H1 (cell line): ENCODE measurements around the gene SLC7A11. TPM values are rescaled to one million over a fixed set of nuclear protein-coding genes. Genes with fewer than 3 reads are reported as not detected.

Experiments
- CTCF ChIA-PET: fragments of 300-600 bp; sonication (Branson Sonifier 250); formaldehyde crosslinking; loops from one replicate; lab custom pipeline; 2021; ENCODE audit not compliant: partially characterized antibody; lab: Charles Lee
- POLR2A ChIA-PET: fragments of 300-600 bp; sonication (Branson Sonifier 250); formaldehyde crosslinking; loops from one replicate; lab custom pipeline; 2021; ENCODE audit warnings: inconsistent platforms; ENCODE audit not compliant: partially characterized antibody; lab: Charles Lee
- DNase-seq, 2 experiments: peaks; one replicate each; pipeline versions ENCODE4 v3.0.0 to v3.0.0-alpha.2; 2010 to 2022; ENCODE audit warnings: low spot score in 2 of 2, low read depth in 1 of 2, mixed read lengths in 1 of 2
- FAIRE-seq: peaks from 2 replicates; lab custom pipeline; 2011; peaks lifted over from hg19 to GRCh38; lab: Jason Lieb, UNC
- H2AFZ ChIP-seq: 2 replicates; pipeline ENCODE4 v1.8.1; 2012; ENCODE audit warnings: low read length, inconsistent platforms
- H2AK5ac ChIP-seq: 2 replicates; pipeline ENCODE4 v1.6.1; 2013; ENCODE audit warnings: low read depth, low read length
- H2BK120ac ChIP-seq: replicated peaks from 2 replicates; pipeline ENCODE3; 2013; ENCODE audit warnings: low read depth, low read length, inconsistent platforms
- H2BK12ac ChIP-seq: 2 replicates; pipeline ENCODE4 v1.6.1; 2013; ENCODE audit warnings: low read depth, low read length
- H2BK15ac ChIP-seq: 2 replicates; pipeline ENCODE4 v1.6.1; 2013; ENCODE audit warnings: low read length
- H2BK20ac ChIP-seq: 2 replicates; pipeline ENCODE4 v1.6.1; 2013; ENCODE audit warnings: low read length
- H2BK5ac ChIP-seq: 2 replicates; pipeline ENCODE4 v1.6.1; 2013; ENCODE audit warnings: low read depth, low read length
- H3K14ac ChIP-seq: 2 replicates; pipeline ENCODE4 v1.6.1; 2013; ENCODE audit warnings: inconsistent platforms; ENCODE audit not compliant: insufficient read length
- H3K18ac ChIP-seq: 2 replicates; pipeline ENCODE4 v1.6.1; 2013; ENCODE audit warnings: low read length; ENCODE audit errors: extremely low read depth
- H3K23ac ChIP-seq: 2 replicates; pipeline ENCODE4 v1.6.1; 2013; ENCODE audit warnings: inconsistent platforms; ENCODE audit not compliant: insufficient read length
- H3K23me2 ChIP-seq: 2 replicates; pipeline ENCODE4 v1.6.1; 2013; ENCODE audit warnings: low read depth, low read length
- H3K27ac ChIP-seq: 2 replicates; pipeline ENCODE4 v1.6.1; 2011; ENCODE audit warnings: low read depth, low read length, inconsistent platforms
- H3K27me3 ChIP-seq, 4 experiments: replicated peaks in 1 of 4; 1 replicate in 1 of 4; 2 replicates in 3 of 4; pipeline versions ENCODE4 v1.6.1 to v1.8.1; 2011 to 2013; ENCODE audit warnings: low read length in 3 of 4, mild to moderate bottlenecking in 3 of 4, inconsistent platforms in 2 of 4, mixed read lengths in 2 of 4, moderate library complexity in 1 of 4; ENCODE audit not compliant: control insufficient read depth in 3 of 4, insufficient read depth in 3 of 4; ENCODE audit errors: extremely low read depth in 1 of 4
- H3K36me3 ChIP-seq, 4 experiments: 2 replicates each; pipeline versions ENCODE4 v1.6.1 to v1.8.1; 2011 to 2013; ENCODE audit warnings: mild to moderate bottlenecking in 4 of 4, low read length in 3 of 4, moderate library complexity in 2 of 4, control low read depth in 1 of 4, inconsistent platforms in 1 of 4; ENCODE audit not compliant: insufficient read depth in 4 of 4, control insufficient read depth in 2 of 4
- H3K4ac ChIP-seq: replicated peaks from 2 replicates; pipeline ENCODE3; 2013; ENCODE audit warnings: low read length, low read depth, mixed read lengths, inconsistent platforms; ENCODE audit not compliant: insufficient read length
- H3K4me1 ChIP-seq, 4 experiments: replicated peaks in 1 of 4; 1 replicate in 1 of 4; 2 replicates in 3 of 4; pipeline versions ENCODE4 v1.6.1 to v1.8.1; 2011 to 2013; ENCODE audit warnings: low read length in 3 of 4, inconsistent platforms in 2 of 4, mixed read lengths in 1 of 4; ENCODE audit not compliant: insufficient read depth in 4 of 4, control insufficient read depth in 3 of 4
- H3K4me2 ChIP-seq, 2 experiments: 2 replicates each; pipeline versions ENCODE4 v1.6.1 to v1.8.1; 2011 to 2013; ENCODE audit warnings: low read depth in 2 of 2, low read length in 2 of 2, control low read depth in 1 of 2, inconsistent platforms in 1 of 2, mild to moderate bottlenecking in 1 of 2; ENCODE audit not compliant: insufficient read depth in 1 of 2
- H3K4me3 ChIP-seq, 4 experiments: fragments of 200-600, 300-600 bp in 1 of 4; sonication (generic), shearing (Covaris generic), sonication (Bioruptor Twin) in 1 of 4; 2 replicates each; pipeline versions ENCODE4 v1.5.1 to v1.8.1; 2011 to 2016; ENCODE audit warnings: low read length in 4 of 4, low read depth in 3 of 4, control low read depth in 2 of 4, inconsistent platforms in 2 of 4, mild to moderate bottlenecking in 2 of 4, mixed read lengths in 1 of 4, moderate library complexity in 1 of 4; ENCODE audit not compliant: insufficient read depth in 2 of 4; ENCODE audit errors: extremely low read depth in 1 of 4
- H3K56ac ChIP-seq: replicated peaks from 2 replicates; pipeline ENCODE3; 2013; ENCODE audit warnings: low read depth, mild to moderate bottlenecking, mixed read lengths, low read length, inconsistent platforms; ENCODE audit not compliant: insufficient read length
- H3K79me1 ChIP-seq: 2 replicates; pipeline ENCODE4 v1.6.1; 2013; ENCODE audit warnings: low read depth, low read length, control low read depth
- H3K79me2 ChIP-seq, 2 experiments: 2 replicates each; pipeline versions ENCODE4 v1.6.1 to v1.8.1; 2012 to 2013; ENCODE audit warnings: low read length in 2 of 2, mild to moderate bottlenecking in 2 of 2, inconsistent platforms in 1 of 2; ENCODE audit not compliant: insufficient read depth in 2 of 2, control insufficient read depth in 1 of 2
- H3K9ac ChIP-seq, 4 experiments: replicated peaks in 1 of 4; 1 replicate in 1 of 4; 2 replicates in 3 of 4; pipeline versions ENCODE4 v1.6.1 to v1.8.1; 2011 to 2013; ENCODE audit warnings: low read depth in 3 of 4, low read length in 3 of 4, control low read depth in 2 of 4, mild to moderate bottlenecking in 2 of 4, moderate library complexity in 2 of 4, inconsistent platforms in 1 of 4; ENCODE audit errors: extremely low read depth in 1 of 4
- H3K9me3 ChIP-seq, 2 experiments: 2 replicates each; pipeline versions ENCODE4 v1.6.1 to v1.8.1; 2012 to 2013; ENCODE audit warnings: mild to moderate bottlenecking in 2 of 2, moderate library complexity in 2 of 2, control low read depth in 1 of 2, inconsistent platforms in 1 of 2, low read depth in 1 of 2, low read length in 1 of 2, mixed read lengths in 1 of 2; ENCODE audit not compliant: insufficient read depth in 2 of 2
- H4K20me1 ChIP-seq, 2 experiments: replicated peaks in 1 of 2; 2 replicates each; pipeline versions ENCODE3 to v1.8.1; 2011 to 2013; ENCODE audit warnings: inconsistent platforms in 2 of 2, low read length in 2 of 2, mild to moderate bottlenecking in 1 of 2; ENCODE audit not compliant: insufficient read depth in 2 of 2, control insufficient read depth in 1 of 2
- H4K5ac ChIP-seq: 2 replicates; pipeline ENCODE4 v1.6.1; 2013; ENCODE audit warnings: low read length, low read depth, mixed read lengths, inconsistent platforms; ENCODE audit not compliant: insufficient read length
- H4K8ac ChIP-seq: 2 replicates; pipeline ENCODE4 v1.8.0; 2013; ENCODE audit warnings: mild to moderate bottlenecking, moderate library complexity, low read length, inconsistent platforms; ENCODE audit not compliant: insufficient read depth; ENCODE audit errors: extremely low read depth
- H4K91ac ChIP-seq: replicated peaks from 2 replicates; pipeline ENCODE3; 2013; ENCODE audit warnings: low read length, mixed read lengths, inconsistent platforms; ENCODE audit not compliant: insufficient read length
- GTF2F1 ChIP-seq: IDR thresholded peaks from 2 replicates; pipeline ENCODE4 v1.6.1; 2012; ENCODE audit warnings: low read depth, low read length, improper control_type of control experiment, borderline replicate concordance
- RFX5 ChIP-seq: IDR thresholded peaks from 2 replicates; pipeline ENCODE4 v1.6.1; 2011; ENCODE audit warnings: low read depth, low read length, improper control_type of control experiment, borderline replicate concordance
- YY1 ChIP-seq: IDR thresholded peaks from 2 replicates; pipeline ENCODE4 v1.6.1; 2011; ENCODE audit warnings: low read depth, mild to moderate bottlenecking, low read length
- WGBS, 2 experiments: shearing (Covaris generic) in 1 of 2; methylation state at CpG; one replicate each; pipeline versions ENCODE4 v1.1.6 to v1.1.7; 2013 to 2015; ENCODE audit warnings: low lambda C conversion rate in 2 of 2, mixed read lengths in 2 of 2, inconsistent platforms in 1 of 2, low coverage in 1 of 2, missing lambda C conversion rate in 1 of 2; ENCODE audit not compliant: insufficient replicate concordance in 2 of 2, insufficient coverage in 1 of 2, insufficient read length in 1 of 2; ENCODE audit errors: extremely low coverage in 1 of 2, missing lambda C conversion rate in 1 of 2; 5-methylcytosine and 5-hydroxymethylcytosine counted together
- polyA plus RNA-seq, 7 experiments: library from polyadenylated mRNA; depleted of rRNA in 3 of 7; stranded (reverse) in 5 of 7; unstranded in 2 of 7; fragments of >200 nt in 5 of 7; fragments of 200-250 nt in 2 of 7; gene quantifications; 1 replicate in 5 of 7; 2 replicates in 1 of 7; 4 replicates in 1 of 7; pipeline versions ENCODE4 v1.2.1 to v1.2.3, GENCODE V29; 2011 to 2013; ENCODE audit warnings: missing spikeins in 2 of 7, mixed read lengths in 2 of 7
- total RNA-seq: library from RNA; stranded (reverse); fragmentation: NEBNext Ultra II Directional; extraction: Animal tissue kit (Norgen Biotek cat#: 25700); gene quantifications from 2 replicates; pipeline ENCODE4 v1.2.1, GENCODE V29; 2021

The SLC7A11 gene
- total and polyA plus RNA-seq, 2 of the 8 experiments (the other 6 are each of a cell fraction or from before 2014, with no cell fraction given): 6.6 to 17.0 TPM

DNA sequence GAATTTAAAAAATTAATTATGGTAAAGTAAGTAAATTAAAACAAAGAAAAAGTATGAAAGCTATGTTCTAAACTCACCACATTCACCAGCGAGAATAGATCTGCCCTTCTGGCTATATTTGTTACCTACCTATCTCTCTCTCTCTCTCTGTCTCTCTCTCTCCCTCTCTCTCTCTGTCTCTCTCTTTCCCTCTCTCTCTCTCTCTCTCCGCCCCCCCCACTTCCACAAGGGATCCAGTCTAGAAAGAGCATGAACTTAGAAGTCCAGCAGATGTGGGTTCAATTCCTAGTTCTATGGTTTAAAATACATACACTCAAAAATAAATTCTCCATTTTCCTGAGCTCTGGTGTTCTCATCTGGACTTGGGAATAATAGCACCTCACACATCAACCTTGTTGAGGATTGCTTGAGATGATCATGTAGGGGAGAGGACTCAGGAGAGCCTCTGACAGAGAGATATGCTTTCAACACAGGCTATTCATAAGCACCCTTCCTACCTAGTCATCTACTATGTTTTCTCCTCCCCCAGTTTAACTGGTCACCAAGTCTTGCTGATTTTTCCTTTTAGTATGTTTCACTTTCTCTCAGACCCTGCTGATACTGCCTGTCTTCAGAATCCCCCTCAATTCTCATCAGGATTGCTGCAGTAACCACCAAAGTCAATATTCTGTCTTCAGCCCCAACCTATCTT lies 64.7 kb downstream of the SLC7A11 start:
- no peak overlapping the region for H3K9ac ChIP-seq
- 80% methylated on average over 2 of the region's 2 CpGs; no CpG with 5 or more reads in 1 of the 2 experiments for WGBS, 2 experiments
- DNase-seq (no peak), FAIRE-seq (no peak)
- H3K79me2 ChIP-seq: no peaks in the 10 kb centered on the region
- H3K18ac ChIP-seq: no peak overlapping the region
- H2AFZ ChIP-seq: no peak overlapping the region
- no peak overlapping the region for H2BK12ac ChIP-seq
- H3K79me1 ChIP-seq: no peaks in the 10 kb centered on the region
- H2AK5ac ChIP-seq: no peak overlapping the region
- H2BK15ac ChIP-seq: no peak overlapping the region
- no peak overlapping the region for H4K5ac ChIP-seq
- no peak overlapping the region for H4K91ac ChIP-seq
- no peak overlapping the region for H3K4me2 ChIP-seq
- H2BK20ac ChIP-seq: no peak overlapping the region
- no peaks in the 10 kb centered on the region for H3K4me1 ChIP-seq
- H3K23me2 ChIP-seq: no peaks in the 10 kb centered on the region
- no peaks in the 10 kb centered on the region for H4K20me1 ChIP-seq
- no peaks in the 10 kb centered on the region for H3K9me3 ChIP-seq
- no peak overlapping the region for H4K8ac ChIP-seq
- no peak overlapping the region for H2BK5ac ChIP-seq
- H3K4me3 ChIP-seq: no peak overlapping the region
- H3K27me3 ChIP-seq: no peaks in the 10 kb centered on the region
- CTCF ChIA-PET: interaction anchor here (0.6 to 1.4 kb wide), 5 partner anchors 79 to 761 kb away, joined by 3 read pairs; no protein-coding TSS in a partner anchor
- POLR2A ChIA-PET: no interaction called here
- no peak overlapping the region for H3K14ac ChIP-seq
- H3K36me3 ChIP-seq: peaks cover 0 to 62% (median 17%) of the 10 kb centered on the region in 4 experiments; a peak in 6 of 8 replicates
- no peak overlapping the region for H2BK120ac ChIP-seq
- H3K27ac ChIP-seq: no peak overlapping the region
- no peak overlapping the region for H3K4ac ChIP-seq
- H3K56ac ChIP-seq: no peak overlapping the region
- no peak overlapping the region for H3K23ac ChIP-seq
- TF ChIP-seq GTF2F1 (no peak), RFX5 (no peak), YY1 (no peak)
